ENCODE results near the gene GPR176. TPM values are rescaled to one million over a fixed set of nuclear protein-coding genes. Genes with fewer than 3 reads are reported as not detected.

GPR176 gene, protein sequence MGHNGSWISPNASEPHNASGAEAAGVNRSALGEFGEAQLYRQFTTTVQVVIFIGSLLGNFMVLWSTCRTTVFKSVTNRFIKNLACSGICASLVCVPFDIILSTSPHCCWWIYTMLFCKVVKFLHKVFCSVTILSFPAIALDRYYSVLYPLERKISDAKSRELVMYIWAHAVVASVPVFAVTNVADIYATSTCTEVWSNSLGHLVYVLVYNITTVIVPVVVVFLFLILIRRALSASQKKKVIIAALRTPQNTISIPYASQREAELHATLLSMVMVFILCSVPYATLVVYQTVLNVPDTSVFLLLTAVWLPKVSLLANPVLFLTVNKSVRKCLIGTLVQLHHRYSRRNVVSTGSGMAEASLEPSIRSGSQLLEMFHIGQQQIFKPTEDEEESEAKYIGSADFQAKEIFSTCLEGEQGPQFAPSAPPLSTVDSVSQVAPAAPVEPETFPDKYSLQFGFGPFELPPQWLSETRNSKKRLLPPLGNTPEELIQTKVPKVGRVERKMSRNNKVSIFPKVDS
- 5.7 TPM for total RNA-seq

DNA sequence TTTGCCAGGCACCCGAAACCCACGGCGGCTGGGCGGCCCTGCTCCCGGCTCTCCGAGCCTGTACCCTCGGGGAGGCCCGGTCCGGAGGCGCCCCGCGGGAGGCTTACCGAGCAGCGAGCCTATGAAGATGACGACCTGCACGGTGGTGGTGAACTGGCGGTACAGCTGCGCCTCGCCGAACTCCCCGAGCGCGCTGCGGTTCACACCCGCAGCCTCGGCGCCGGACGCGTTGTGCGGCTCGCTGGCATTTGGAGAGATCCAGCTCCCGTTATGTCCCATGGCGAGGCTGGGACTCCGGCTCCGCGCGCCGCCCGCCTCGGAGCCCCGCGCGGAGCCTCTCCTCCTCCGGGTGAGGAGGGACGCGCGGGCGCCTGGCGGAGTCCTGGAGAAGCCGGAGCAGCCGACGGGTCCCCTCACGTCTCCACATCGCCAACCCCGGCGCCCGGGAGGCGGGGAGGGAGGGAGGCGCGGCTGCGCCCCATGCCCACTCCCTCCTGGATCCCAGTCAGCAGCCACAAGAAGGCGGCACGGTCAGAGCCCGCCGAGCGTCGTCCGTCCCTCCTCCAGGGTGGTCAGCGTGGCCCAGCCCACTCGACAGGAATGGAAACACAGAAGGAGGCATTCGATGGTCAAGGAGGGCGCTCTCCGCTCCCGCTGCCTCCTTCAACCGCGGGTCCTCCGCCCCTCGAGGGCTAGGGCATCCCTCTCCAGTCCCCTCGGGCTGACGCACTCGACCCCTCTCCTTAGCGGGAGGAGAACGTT is at the start of gene GPR176:
Gene GPR176, minus strand, starts transcription at position 519 of the 762 bp plus-strand sequence. Its CDS starts 240 bp downstream, at position 279.
- intact Hi-C loops (cut with DNase I) = no loop called here
- ATAC-seq (peak; percentile 61), DNase-seq (ENCODE audit: low spot score) (peak; percentile 65)

GRCh38 chr15:39969002-39969394 is 48.9 kb upstream of the GPR176 start:
- DNase-seq (ENCODE audit: low spot score) (no peak), ATAC-seq (no peak)
- intact Hi-C loops (cut with DNase I) = no loop called here

GRCh38 chr15:39968273-39969001 is 48.4 kb upstream of the GPR176 start:
- DNase-seq (ENCODE audit: low spot score) (no peak), ATAC-seq (no peak)
- intact Hi-C loops (cut with DNase I) = no loop called here

DNA sequence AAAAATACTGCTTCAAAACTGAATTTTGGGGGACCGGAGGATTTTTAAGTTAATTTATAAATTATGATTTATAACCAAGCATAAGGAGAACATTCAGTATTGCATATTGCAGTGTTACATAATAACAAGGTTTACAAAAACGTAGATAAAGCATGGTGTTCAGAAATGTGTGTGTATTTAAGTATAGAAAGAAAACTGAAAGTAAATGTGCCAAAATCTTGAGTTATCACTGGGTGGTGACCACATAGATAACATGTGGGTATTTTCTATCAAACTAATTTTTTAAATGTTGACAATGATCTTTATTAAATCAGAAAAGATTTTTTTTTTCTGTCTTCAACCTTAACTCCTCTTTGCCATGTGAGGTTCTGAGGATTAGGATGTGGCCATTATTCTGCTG is 46.5 kb upstream of the GPR176 start:
- intact Hi-C loops (cut with DNase I) = no loop called here
- DNase-seq (ENCODE audit: low spot score) (no peak), ATAC-seq (no peak)

- intact Hi-C loops (cut with DNase I) = no loop called here
- DNase-seq (ENCODE audit: low spot score) = no peak
- no peak for ATAC-seq
Measured at GRCh38 chr15:39963786-39964185, 43.7 kb upstream of the GPR176 start.

GRCh38 chr15:39961051-39961450 is 41.0 kb upstream of the GPR176 start:
- intact Hi-C loops (cut with DNase I) = no loop called here
- DNase-seq (ENCODE audit: low spot score) = no peak
- no peak for ATAC-seq

DNA sequence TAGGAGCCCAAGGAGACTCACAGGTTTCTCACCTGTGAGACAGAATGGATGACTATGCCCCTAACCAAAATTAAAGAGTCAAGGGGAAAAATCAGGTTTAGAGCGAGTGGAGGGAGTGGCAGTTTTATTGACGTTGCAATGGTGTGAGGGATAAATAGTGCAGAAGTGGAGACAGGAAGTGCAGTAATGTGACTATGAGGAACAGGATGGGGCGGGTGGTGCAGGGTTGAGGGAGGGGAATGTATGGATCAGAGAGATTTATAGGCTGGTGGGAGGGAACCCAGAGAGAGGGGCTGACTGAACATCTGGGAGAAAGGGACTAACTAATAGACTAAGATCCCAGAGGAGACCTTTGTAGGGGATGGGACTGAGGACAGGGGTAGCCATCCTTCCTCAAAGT is 40.3 kb upstream of the GPR176 start:
- ATAC-seq = peak; percentile 49
- no peak for DNase-seq (ENCODE audit: low spot score)
- intact Hi-C loops (cut with DNase I) = no loop called here

GRCh38 chr15:39959411-39959810 is 39.3 kb upstream of the GPR176 start:
- intact Hi-C loops (cut with DNase I) = no loop called here
- ATAC-seq = no peak
- DNase-seq (ENCODE audit: low spot score) = no peak

- ATAC-seq = no peak
- DNase-seq (ENCODE audit: low spot score) = no peak
- intact Hi-C loops (cut with DNase I) = no loop called here
Measured at GRCh38 chr15:39957481-39957880, 37.4 kb upstream of the GPR176 start.

GRCh38 chr15:39953521-39953920 is 33.5 kb upstream of the GPR176 start:
- no peak for DNase-seq (ENCODE audit: low spot score)
- intact Hi-C loops (cut with DNase I) = no loop called here
- ATAC-seq = no peak

DNA sequence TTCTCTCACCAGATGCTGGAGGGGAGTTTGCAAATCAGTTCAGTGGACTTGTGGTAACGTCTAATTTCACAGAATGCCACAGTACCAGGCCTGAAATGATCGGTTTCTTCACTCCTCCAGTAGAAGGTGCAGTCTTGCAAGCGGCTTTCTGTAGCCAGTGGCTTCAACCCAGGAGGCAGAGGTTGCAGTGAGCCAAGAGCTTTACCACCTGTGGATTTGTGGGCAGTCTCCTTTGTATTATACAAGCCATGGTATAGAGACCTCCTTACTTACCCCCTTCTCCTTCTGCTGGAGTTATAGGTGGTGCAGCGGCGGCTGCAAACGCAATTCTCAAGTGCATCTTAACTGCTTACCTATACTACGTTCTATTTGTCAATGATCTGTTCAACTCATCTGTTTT is 31.5 kb upstream of the GPR176 start:
- intact Hi-C loops (cut with DNase I) = no loop called here
- DNase-seq (ENCODE audit: low spot score) = no peak
- no peak for ATAC-seq

GRCh38 chr15:39948817-39949216 is 28.8 kb upstream of the GPR176 start:
- intact Hi-C loops (cut with DNase I) = no loop called here
- DNase-seq (ENCODE audit: low spot score) = no peak
- ATAC-seq = no peak

DNA sequence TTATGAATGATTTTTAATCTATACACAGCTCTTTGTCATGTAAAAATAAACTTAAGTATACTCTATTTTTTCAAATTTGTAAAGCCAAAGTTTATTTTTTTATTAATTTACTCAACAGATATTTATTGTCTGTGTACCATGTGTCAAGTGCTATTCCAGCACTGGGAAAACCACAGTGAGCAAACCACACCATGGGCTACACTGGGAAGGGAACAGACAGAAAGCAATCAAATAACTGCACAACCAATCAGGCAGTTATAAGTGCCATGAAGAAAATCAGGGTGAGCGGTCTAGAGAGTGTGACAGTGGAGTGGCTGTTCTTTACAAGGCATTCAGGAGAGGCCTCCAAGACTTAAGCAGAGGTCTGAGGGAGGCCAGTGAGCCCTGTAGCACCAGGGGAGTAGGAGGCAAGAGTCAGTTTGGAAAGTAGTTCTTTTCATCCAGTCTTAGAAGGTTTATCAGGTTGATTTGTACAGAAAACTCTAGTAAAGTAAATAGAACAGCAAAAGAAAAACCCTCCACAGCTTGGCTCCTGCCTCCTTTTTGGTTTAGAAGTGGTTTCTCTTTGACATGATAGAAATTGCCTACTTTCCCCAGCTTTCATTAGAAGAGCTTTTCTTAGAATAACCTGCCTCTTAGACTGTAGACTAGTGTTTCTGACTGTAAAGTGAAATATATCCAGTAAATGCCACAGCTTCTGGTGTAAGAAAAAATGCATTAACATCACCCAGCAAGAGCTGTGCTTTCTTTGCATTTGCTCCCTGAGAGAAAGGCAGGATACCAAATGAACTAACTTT is 27.5 kb upstream of the GPR176 start:
- intact Hi-C loops (cut with DNase I) = no loop called here
- ATAC-seq (no peak), DNase-seq (ENCODE audit: low spot score) (no peak)

DNA sequence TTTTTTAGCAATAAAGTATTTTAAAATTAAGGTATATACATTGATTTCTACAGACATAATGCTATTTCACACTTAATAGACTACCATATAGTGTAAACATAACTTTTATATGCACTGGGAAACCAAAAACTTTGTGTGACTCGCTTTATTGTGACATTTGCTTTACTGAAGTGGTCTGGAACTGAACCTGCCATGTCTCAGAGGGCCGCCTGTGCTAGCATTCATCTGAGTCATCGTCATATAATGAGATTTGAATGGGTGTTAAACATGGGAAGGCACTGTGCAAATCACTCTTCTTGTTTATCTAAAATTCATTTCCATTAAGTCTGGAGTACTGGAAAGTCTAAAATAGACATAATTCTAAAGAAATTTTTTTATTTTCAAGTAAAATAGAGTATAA is 26.8 kb upstream of the GPR176 start:
- no peak for DNase-seq (ENCODE audit: low spot score)
- ATAC-seq = no peak
- intact Hi-C loops (cut with DNase I) = no loop called here

- intact Hi-C loops (cut with DNase I) = no loop called here
Measured at GRCh38 chr15:39944726-39945125, 24.7 kb upstream of the GPR176 start.

DNA sequence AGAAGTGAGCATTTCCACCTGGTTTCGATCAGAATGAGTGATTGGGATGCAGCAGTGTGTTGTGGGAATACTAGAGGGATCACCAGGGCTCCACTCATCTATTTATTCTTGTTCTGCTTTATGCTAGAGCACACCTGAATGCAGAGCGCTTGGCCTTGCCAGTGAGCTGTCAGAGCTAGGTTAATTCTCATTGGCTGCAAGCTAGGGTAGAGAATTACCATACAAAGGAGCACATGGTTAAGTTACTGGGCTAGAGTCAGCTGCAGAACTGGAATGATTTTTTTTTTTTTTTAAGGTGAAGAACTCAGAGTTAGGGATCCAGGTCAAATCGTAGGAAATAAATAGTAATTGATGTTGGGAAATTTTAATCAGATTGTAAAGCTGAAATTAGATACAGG is 22.7 kb upstream of the GPR176 start:
- ATAC-seq = no peak
- no peak for DNase-seq (ENCODE audit: low spot score)
- intact Hi-C loops (cut with DNase I) = no loop called here

More at GRCh38 chr15:39944726-39945125, 24.7 kb upstream of the GPR176 start:
- DNase-seq (ENCODE audit: low spot score) = no peak
- ATAC-seq = no peak

DNA sequence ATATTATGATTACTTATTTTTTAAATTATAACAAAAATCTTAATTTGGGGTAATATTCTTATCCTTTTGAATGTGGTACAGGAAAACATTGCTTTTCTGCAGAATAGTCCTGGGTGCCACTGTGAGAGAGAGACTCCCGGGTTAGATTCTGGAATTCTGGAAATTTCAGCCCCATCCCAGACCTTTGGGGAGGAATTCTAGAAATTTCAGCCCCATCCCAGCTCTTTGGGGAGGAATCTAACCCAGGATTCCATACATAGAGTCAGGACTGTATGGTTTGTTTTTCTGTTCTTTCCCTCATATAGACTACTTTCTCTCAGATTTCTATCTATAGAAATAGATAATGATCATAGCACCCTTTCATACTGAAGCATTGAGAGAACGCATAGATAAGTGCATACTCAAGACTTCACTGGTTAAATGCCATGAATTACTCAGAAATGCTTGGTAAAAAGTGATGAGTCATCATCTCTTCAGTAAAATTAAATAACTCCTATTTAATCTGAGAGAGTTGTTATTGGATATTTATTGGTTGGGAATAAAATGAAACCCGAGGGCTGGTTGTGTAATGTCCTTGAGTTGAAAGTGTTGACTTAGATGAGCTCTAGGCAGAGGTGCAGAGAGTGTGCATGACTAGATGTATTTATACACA is 22.2 kb upstream of the GPR176 start:
- DNase-seq (ENCODE audit: low spot score) = no peak
- ATAC-seq = no peak
- intact Hi-C loops (cut with DNase I) = no loop called here

All from sciatic nerve (tissue), 2 donors.